ENCODE results near the gene JPH4. TPM values are rescaled to one million over a fixed set of nuclear protein-coding genes. Genes with fewer than 3 reads are reported as not detected.
"Not testable (repeated sequence)": the region's sequence is repeated elsewhere in the genome, so short reads cannot be mapped to it uniquely, and the experiment has no call there.

JPH4 gene
- total RNA-seq, 1 donor from 2014 or later = not detected

- DNase-seq (ENCODE audit: low read depth, low spot score) = no peak
Observed at GRCh38 chr14:23609001-23609400, 30.4 kb upstream of the JPH4 start.

GRCh38 chr14:23608454-23608853, 29.9 kb upstream of the JPH4 start:
- no peak for DNase-seq (ENCODE audit: low read depth, low spot score)

GRCh38 chr14:23605931-23606585, 27.5 kb upstream of the JPH4 start:
- no peak for DNase-seq (ENCODE audit: low read depth, low spot score)

GRCh38 chr14:23604675-23605170, 26.1 kb upstream of the JPH4 start:
- DNase-seq (ENCODE audit: low read depth, low spot score) = no peak

- no peak for DNase-seq (ENCODE audit: low read depth, low spot score)
Observed at GRCh38 chr14:23604148-23604547, 25.6 kb upstream of the JPH4 start.

- no peak for DNase-seq (ENCODE audit: low read depth, low spot score)
Observed at GRCh38 chr14:23603103-23603502, 24.5 kb upstream of the JPH4 start.

GRCh38 chr14:23602181-23603095, 23.8 kb upstream of the JPH4 start:
- DNase-seq (ENCODE audit: low read depth, low spot score) = no peak

- DNase-seq (ENCODE audit: low read depth, low spot score) = no peak
Observed at GRCh38 chr14:23601845-23602180, 23.2 kb upstream of the JPH4 start.

GRCh38 chr14:23601424-23601823, 22.8 kb upstream of the JPH4 start:
- no peak for DNase-seq (ENCODE audit: low read depth, low spot score)

- DNase-seq (ENCODE audit: low read depth, low spot score) = no peak
Observed at GRCh38 chr14:23600806-23601205, 22.2 kb upstream of the JPH4 start.

GRCh38 chr14:23600322-23600707, 21.7 kb upstream of the JPH4 start:
- DNase-seq (ENCODE audit: low read depth, low spot score) = no peak

GRCh38 chr14:23594191-23594590, 15.6 kb upstream of the JPH4 start:
- not testable (repeated sequence) for DNase-seq (ENCODE audit: low read depth, low spot score)

GRCh38 chr14:23590198-23590597, 11.6 kb upstream of the JPH4 start:
- no peak for DNase-seq (ENCODE audit: low read depth, low spot score)

GRCh38 chr14:23589606-23590005, 11.0 kb upstream of the JPH4 start:
- DNase-seq (ENCODE audit: low read depth, low spot score) = no peak

- DNase-seq (ENCODE audit: low read depth, low spot score) = peak; percentile 54
Observed at GRCh38 chr14:23588884-23589598, 10.5 kb upstream of the JPH4 start.

GRCh38 chr14:23584527-23585203, 6.1 kb upstream of the JPH4 start:
- DNase-seq (ENCODE audit: low read depth, low spot score) = not testable (repeated sequence)

- not testable (repeated sequence) for DNase-seq (ENCODE audit: low read depth, low spot score)
Observed at GRCh38 chr14:23583761-23584526, 5.4 kb upstream of the JPH4 start.

GRCh38 chr14:23582906-23583760, 4.5 kb upstream of the JPH4 start:
- DNase-seq (ENCODE audit: low read depth, low spot score) = no peak

- DNase-seq (ENCODE audit: low read depth, low spot score) = no peak
Observed at GRCh38 chr14:23580948-23581281, 2.3 kb upstream of the JPH4 start.
